IMR-90 (cell line): Measurements from ENCODE around the gene MSANTD1. TPM values are rescaled to one million over a fixed set of nuclear protein-coding genes. Genes with fewer than 3 reads are reported as not detected.

Experiments
- ATAC-seq: fragments of 200-7000 bp; cut with Tn5 transposase; 2 replicates; pipeline ENCODE4 v1.9.1; 2020; ENCODE audit warnings: low read depth, mild to moderate bottlenecking, moderate library complexity
- BruUV-seq: library from RNA; stranded (reverse); fragments of 400-500 nt; replicated peaks from 2 replicates; lab custom pipeline; 2021; lab: Mats Ljungman, UMichigan
- CTCF ChIA-PET: fragments of 300-600 bp; formaldehyde crosslinking; extraction: SDS; loops from one replicate; lab custom pipeline; 2021; ENCODE audit warnings: antibody characterized with exemption; lab: Yijun Ruan, JAX
- POLR2A ChIA-PET: fragments of 300-600 bp; sonication (Branson Sonifier 250); formaldehyde crosslinking; loops from one replicate; lab custom pipeline; 2022; ENCODE audit warnings: antibody characterized with exemption; ENCODE audit not compliant: unreplicated experiment; lab: Charles Lee
- DNase-seq: peaks from one replicate; pipeline ENCODE4 v3.0.0; 2013
- H2AFZ ChIP-seq: replicated peaks from 2 replicates; pipeline ENCODE3; 2013; ENCODE audit warnings: low read length, mild to moderate bottlenecking; ENCODE audit not compliant: poor library complexity
- H2AK5ac ChIP-seq: 2 replicates; pipeline ENCODE4 v1.6.1; 2013; ENCODE audit warnings: low read depth, low read length, inconsistent platforms
- H2AK9ac ChIP-seq: replicated peaks from 2 replicates; pipeline ENCODE3; 2013; ENCODE audit warnings: mild to moderate bottlenecking, low read depth, low read length, moderate library complexity; ENCODE audit not compliant: poor library complexity
- H2BK120ac ChIP-seq: 2 replicates; pipeline ENCODE4 v1.6.1; 2013; ENCODE audit warnings: low read depth, low read length, inconsistent platforms
- H2BK15ac ChIP-seq: 3 replicates; pipeline ENCODE4 v1.6.1; 2013; ENCODE audit warnings: low read depth, low read length, inconsistent platforms
- H2BK20ac ChIP-seq: 2 replicates; pipeline ENCODE4 v1.6.1; 2013; ENCODE audit warnings: low read depth, mild to moderate bottlenecking, inconsistent platforms, low read length, moderate library complexity
- H2BK5ac ChIP-seq: 2 replicates; pipeline ENCODE4 v1.6.1; 2013; ENCODE audit warnings: mild to moderate bottlenecking, low read depth, low read length, inconsistent platforms; ENCODE audit not compliant: poor library complexity, severe bottlenecking
- H3K14ac ChIP-seq: replicated peaks from 2 replicates; pipeline ENCODE4 v1.6.1; 2013; ENCODE audit warnings: low read depth, low read length, inconsistent platforms
- H3K18ac ChIP-seq: 2 replicates; pipeline ENCODE4 v1.6.1; 2013; ENCODE audit warnings: low read depth, low read length, control low read depth
- H3K23ac ChIP-seq: 2 replicates; pipeline ENCODE4 v1.6.1; 2013; ENCODE audit warnings: low read depth, low read length, inconsistent platforms
- H3K27ac ChIP-seq: 2 replicates; pipeline ENCODE4 v1.5.1; 2013; ENCODE audit warnings: mild to moderate bottlenecking, control low read depth, low read length; ENCODE audit not compliant: insufficient read depth
- H3K27me3 ChIP-seq: 2 replicates; pipeline ENCODE4 v1.6.1; 2013; ENCODE audit warnings: low read length; ENCODE audit not compliant: control insufficient read depth, insufficient read depth
- H3K36me3 ChIP-seq: 2 replicates; pipeline ENCODE4 v1.6.1; 2013; ENCODE audit warnings: low read length, mixed read lengths; ENCODE audit not compliant: control insufficient read depth, insufficient read depth
- H3K4ac ChIP-seq: 2 replicates; pipeline ENCODE4 v1.6.1; 2013; ENCODE audit warnings: low read depth, low read length, inconsistent platforms
- H3K4me1 ChIP-seq: 2 replicates; pipeline ENCODE4 v1.6.1; 2013; ENCODE audit warnings: low read length, mixed read lengths; ENCODE audit not compliant: control insufficient read depth, insufficient read depth
- H3K4me2 ChIP-seq: 2 replicates; pipeline ENCODE4 v1.6.1; 2013; ENCODE audit warnings: low read depth, mild to moderate bottlenecking, control low read depth, low read length, moderate library complexity
- H3K4me3 ChIP-seq: 2 replicates; pipeline ENCODE4 v1.5.1; 2013; ENCODE audit warnings: low read depth, mild to moderate bottlenecking, control low read depth, low read length, moderate library complexity; ENCODE audit not compliant: insufficient read depth
- H3K56ac ChIP-seq: 2 replicates; pipeline ENCODE4 v1.6.1; 2013; ENCODE audit warnings: low read length, inconsistent platforms; ENCODE audit not compliant: insufficient read depth; ENCODE audit errors: extremely low read depth
- H3K79me1 ChIP-seq, 2 experiments: 2 replicates each; pipeline ENCODE4 v1.6.1; 2013; ENCODE audit warnings: low read length in 2 of 2, inconsistent platforms in 1 of 2, low read depth in 1 of 2
- H3K9ac ChIP-seq: 2 replicates; pipeline ENCODE4 v1.6.1; 2013; ENCODE audit warnings: low read depth, low read length, control low read depth
- H3K9me1 ChIP-seq: 2 replicates; pipeline ENCODE4 v1.6.1; 2013; ENCODE audit warnings: low read length, inconsistent platforms; ENCODE audit not compliant: insufficient read depth
- H3K9me3 ChIP-seq: 2 replicates; pipeline ENCODE4 v1.6.1; 2013; ENCODE audit warnings: low read length; ENCODE audit not compliant: control insufficient read depth, insufficient read depth
- H4K20me1 ChIP-seq: 2 replicates; pipeline ENCODE4 v1.6.1; 2013; ENCODE audit warnings: low read length, inconsistent platforms; ENCODE audit not compliant: insufficient read depth
- H4K5ac ChIP-seq: 2 replicates; pipeline ENCODE4 v1.6.1; 2013; ENCODE audit warnings: mild to moderate bottlenecking, low read depth, low read length, control low read depth
- H4K8ac ChIP-seq, 2 experiments: 2 replicates each; pipeline ENCODE4 v1.6.1; 2013; ENCODE audit warnings: low read depth in 2 of 2, low read length in 2 of 2, control low read depth in 1 of 2, inconsistent platforms in 1 of 2
- H4K91ac ChIP-seq: 2 replicates; pipeline ENCODE4 v1.6.1; 2013; ENCODE audit warnings: low read depth, low read length, inconsistent platforms; ENCODE audit not compliant: insufficient read depth
- BHLHE40 ChIP-seq: fragments of 150-350 bp; IDR thresholded peaks from 2 replicates; pipeline ENCODE4 v1.6.1; 2016; ENCODE audit warnings: mild to moderate bottlenecking, low read depth, low read length
- CEBPB ChIP-seq: IDR thresholded peaks from 2 replicates; pipeline ENCODE4 v1.6.1; 2012; ENCODE audit warnings: low read depth, low read length, improper control_type of control experiment
- CHD1 ChIP-seq: IDR thresholded peaks from 2 replicates; pipeline ENCODE4 v1.6.1; 2012; ENCODE audit warnings: low read depth, low read length, improper control_type of control experiment
- CTCF ChIP-seq: conservative IDR thresholded peaks from 2 replicates; pipeline ENCODE4 v1.5.1; 2012; ENCODE audit warnings: mild to moderate bottlenecking, low read depth, low read length, improper control_type of control experiment
- ELK1 ChIP-seq: fragments of 150-350 bp; IDR thresholded peaks from 2 replicates; pipeline ENCODE4 v1.6.1; 2016; ENCODE audit warnings: low read depth, mild to moderate bottlenecking, low read length, moderate library complexity, borderline replicate concordance
- FOS ChIP-seq: fragments of 150-350 bp; IDR thresholded peaks from 2 replicates; pipeline ENCODE4 v1.6.1; 2016; ENCODE audit warnings: low read depth, low read length
- MAFK ChIP-seq: IDR thresholded peaks from 2 replicates; pipeline ENCODE4 v1.6.1; 2012; ENCODE audit warnings: low read depth, low read length, improper control_type of control experiment
- MAZ ChIP-seq: IDR thresholded peaks from 2 replicates; pipeline ENCODE4 v1.6.1; 2012; ENCODE audit warnings: low read depth, mild to moderate bottlenecking, low read length, improper control_type of control experiment, moderate library complexity, borderline replicate concordance
- MXI1 ChIP-seq: IDR thresholded peaks from 2 replicates; pipeline ENCODE4 v1.6.1; 2012; ENCODE audit warnings: low read depth, mild to moderate bottlenecking, low read length, moderate library complexity, borderline replicate concordance
- NFE2L2 ChIP-seq: fragments of 150-350 bp; IDR thresholded peaks from 2 replicates; pipeline ENCODE4 v1.6.1; 2016; ENCODE audit warnings: low read depth, mild to moderate bottlenecking, low read length
- POLR2A ChIP-seq: IDR thresholded peaks from 2 replicates; pipeline ENCODE4 v1.6.1; 2012; ENCODE audit warnings: mild to moderate bottlenecking, low read depth, low read length
- RAD21 ChIP-seq: IDR thresholded peaks from 2 replicates; pipeline ENCODE4 v1.6.1; 2012; ENCODE audit warnings: low read length, improper control_type of control experiment
- RCOR1 ChIP-seq: IDR thresholded peaks from 2 replicates; pipeline ENCODE4 v1.6.1; 2012; ENCODE audit warnings: mild to moderate bottlenecking, low read length, improper control_type of control experiment; ENCODE audit not compliant: insufficient replicate concordance
- RFX5 ChIP-seq: IDR thresholded peaks from 2 replicates; pipeline ENCODE4 v1.8.0; 2012; ENCODE audit warnings: low read depth, mild to moderate bottlenecking, low read length, moderate library complexity
- SMC3 ChIP-seq: fragments of 150-350 bp; IDR thresholded peaks from 2 replicates; pipeline ENCODE4 v1.6.1; 2016; ENCODE audit warnings: low read depth, mild to moderate bottlenecking, antibody characterized with exemption, low read length, moderate library complexity
- USF2 ChIP-seq: fragments of 150-350 bp; IDR thresholded peaks from 2 replicates; pipeline ENCODE4 v1.6.1; 2017; ENCODE audit warnings: mild to moderate bottlenecking, antibody characterized with exemption, low read length, low read depth
- WGBS, 2 experiments: methylation state at CpG; one replicate each; pipeline versions ENCODE4 v1.1.5 to v1.1.7; 2013; ENCODE audit warnings: missing lambda C conversion rate in 2 of 2; ENCODE audit not compliant: insufficient read length in 1 of 2; ENCODE audit errors: extremely low coverage in 2 of 2; 5-methylcytosine and 5-hydroxymethylcytosine counted together
- dilution Hi-C: fragments of 300-500 bp; cut with HindIII; formaldehyde crosslinking; loops from one replicate; pipeline ENCODE4 v1.14.3; 2018; ENCODE audit warnings: low sequenced_read_pairs; ENCODE audit not compliant: unreplicated experiment
- in situ Hi-C: fragments of 300-500 bp; cut with MboI; formaldehyde crosslinking; loops from 3 replicates; pipeline ENCODE4 v1.14.3; 2019; ENCODE audit warnings: low sequenced_read_pairs, inconsistent platforms, mixed read lengths
- intact Hi-C: fragments of 100-400 bp; cut with micrococcal nuclease; formaldehyde crosslinking; loops from 2 replicates; pipeline ENCODE4 v1.10.0; 2022
- polyA plus RNA-seq, 3 experiments: library from polyadenylated mRNA; depleted of rRNA; stranded (reverse); fragments of >200 nt; gene quantifications; 2 replicates each; pipeline ENCODE4 v1.2.3, GENCODE V29; 2012; ENCODE audit warnings: low replicate concordance in 1 of 3
- total RNA-seq: library from RNA; depleted of rRNA; stranded (reverse); fragments of >200 nt; gene quantifications from 2 replicates; pipeline ENCODE4 v1.2.3, GENCODE V29; 2012

Gene MSANTD1
- total and polyA plus RNA-seq, 2 of the 4 experiments (the other 2 are of a cell fraction): under 0.01 to 0.07 TPM

- Histone ChIP-seq H3K4me1 (peaks cover 3% of the 10 kb centered on the region), H2BK20ac (no peak overlapping the region), H3K23ac (no peak overlapping the region), H2AFZ (no peak overlapping the region), H3K36me3 (peaks cover 56% of the 10 kb centered on the region), H3K4me3 (no peak overlapping the region), H3K14ac (no peak overlapping the region), H3K56ac (no peak overlapping the region), H3K9me3 (no peaks in the 10 kb centered on the region), H3K4ac (no peak overlapping the region), H3K4me2 (no peak overlapping the region), H2AK5ac (no peak overlapping the region), H4K8ac (no peak overlapping the region), H2BK5ac (no peak overlapping the region), H3K18ac (no peak overlapping the region), H4K20me1 (peaks cover 3% of the 10 kb centered on the region; the same call in 1 of the 2 replicates), H3K79me1 (peaks cover 0 to 9% of the 10 kb centered on the region in 2 experiments; a peak in 1 of 4 replicates), H3K9ac (no peak overlapping the region), H3K9me1 (peaks cover 11% of the 10 kb centered on the region), H3K27me3 (no peaks in the 10 kb centered on the region), H4K91ac (no peak overlapping the region), H2AK9ac (no peak overlapping the region), H2BK15ac (no peak overlapping the region), H4K5ac (no peak overlapping the region), H2BK120ac (no peak overlapping the region), H3K27ac (no peak overlapping the region)
- BruUV-seq: no TSS peak
- DNase-seq: no peak
- no peak for TF ChIP-seq USF2
- no peak for TF ChIP-seq NFE2L2
- no peak for TF ChIP-seq CEBPB
- no peak for TF ChIP-seq FOS
- TF ChIP-seq CHD1: no peak
- TF ChIP-seq RAD21: no peak
- TF ChIP-seq SMC3: no peak
- no peak for TF ChIP-seq MXI1
- no peak for TF ChIP-seq MAFK
- TF ChIP-seq ELK1: no peak
- no peak for TF ChIP-seq RCOR1
- no peak for TF ChIP-seq CTCF
- TF ChIP-seq POLR2A: no peak
- TF ChIP-seq BHLHE40: no peak
- TF ChIP-seq RFX5: no peak
- TF ChIP-seq MAZ: no peak
- POLR2A ChIA-PET: no interaction called here
- in situ Hi-C loops: no loop called here
- CTCF ChIA-PET: no interaction called here
- intact Hi-C loops: no loop called here
- ATAC-seq: no peak
- 97% methylated on average over 13 of the region's 17 CpGs; no CpG with 5 or more reads in 1 of the 2 experiments for WGBS, 2 experiments
- dilution Hi-C loops: no loop called here
These were observed 19.0 kb upstream of the MSANTD1 start for GRCh38 chr4:3229964-3230363.
